Measurements from ENCODE around the gene ATCAY. TPM values are rescaled to one million over a fixed set of nuclear protein-coding genes. Genes with fewer than 3 reads are reported as not detected.
"Not testable (repeated sequence)": the region's sequence is repeated elsewhere in the genome, so short reads cannot be mapped to it uniquely, and the experiment has no call there.

The ATCAY gene
- total RNA-seq, 1 donor from 2014 or later: not detected

DNA sequence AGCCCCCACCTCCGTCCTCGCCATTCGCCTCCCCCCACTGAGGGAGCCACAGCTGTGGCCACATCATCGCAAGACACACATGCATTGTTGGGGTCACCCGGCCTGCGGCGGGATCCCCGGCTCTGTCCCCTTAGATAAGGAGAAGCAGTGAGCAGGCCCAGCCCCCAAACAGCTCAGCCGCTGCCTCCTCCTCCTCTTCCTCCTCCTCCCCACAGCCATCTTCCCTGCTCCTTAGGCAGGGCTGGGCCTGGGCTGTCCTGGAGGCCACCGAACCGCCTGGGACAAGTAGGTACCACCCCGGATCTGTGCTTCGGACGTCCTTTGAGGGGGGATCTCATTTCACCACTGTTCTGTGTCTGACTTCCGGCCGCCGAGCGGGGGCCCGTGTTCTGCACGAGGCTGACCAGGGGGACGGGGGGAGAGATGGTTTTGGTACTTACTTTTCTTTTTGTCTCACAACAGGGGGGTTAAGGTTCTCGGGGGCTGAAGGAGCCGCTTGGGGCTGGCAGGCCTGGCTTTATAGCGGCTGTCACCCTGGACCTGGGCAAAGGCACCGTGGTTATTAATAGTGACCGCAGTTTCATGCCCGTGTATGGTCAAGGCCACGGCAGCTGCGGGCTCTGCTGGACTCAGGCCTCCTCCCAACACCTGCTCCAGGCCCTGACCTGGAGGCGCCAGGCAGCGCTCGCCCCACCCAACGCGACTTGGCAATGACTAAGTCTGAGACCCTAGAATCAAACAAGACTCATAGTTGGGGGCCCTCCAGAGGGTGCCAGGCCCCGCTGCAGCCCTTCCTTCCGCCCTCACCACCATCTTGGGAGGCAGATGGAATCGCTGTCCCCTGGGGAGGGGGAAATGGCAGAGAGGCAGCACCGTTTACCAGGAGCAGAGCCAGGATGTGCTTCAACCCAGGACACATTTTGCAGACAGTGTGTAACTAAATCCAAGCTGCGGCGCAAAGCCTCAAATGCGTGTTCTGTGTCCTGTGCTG is 70.7 kb downstream of the ATCAY start:
- peak overlapping the region; percentile 2 for H3K4me3 ChIP-seq

DNA sequence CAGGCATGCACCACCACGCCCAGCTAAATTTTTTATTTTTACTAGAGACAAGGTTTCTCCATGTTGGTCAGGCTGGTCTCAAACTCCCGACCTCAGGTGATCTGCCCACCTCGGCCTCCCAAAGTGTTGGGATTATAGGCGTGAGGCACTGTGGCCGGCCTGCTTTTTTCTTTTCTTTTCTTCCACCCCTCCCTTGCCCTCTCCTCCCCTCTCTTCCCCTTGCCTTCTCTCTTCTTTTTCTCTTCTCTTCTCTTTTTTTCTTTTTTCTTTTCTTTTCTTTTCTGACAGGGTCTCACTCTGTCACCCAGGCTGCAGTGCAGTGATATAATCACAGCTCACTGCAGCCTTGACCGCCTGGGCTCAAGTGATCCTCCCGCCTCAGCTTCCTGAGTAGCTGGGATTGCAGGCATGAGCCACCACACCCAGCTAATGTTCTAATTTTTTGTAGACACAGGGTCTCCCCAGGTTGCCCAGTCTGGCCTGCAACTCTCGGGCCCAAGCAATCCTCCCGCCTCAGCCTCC is 72.3 kb downstream of the ATCAY start:
- H3K36me3 ChIP-seq; H3K27me3 ChIP-seq; DNase-seq; ATAC-seq; H3K4me3 ChIP-seq; H3K4me1 ChIP-seq; intact Hi-C loops (cut with DNase I); H3K9me3 ChIP-seq; H3K27ac ChIP-seq: not testable (repeated sequence)

More for the DNA sequence above, 70.7 kb downstream of the ATCAY start:
- TF ChIP-seq, protein P1, sequence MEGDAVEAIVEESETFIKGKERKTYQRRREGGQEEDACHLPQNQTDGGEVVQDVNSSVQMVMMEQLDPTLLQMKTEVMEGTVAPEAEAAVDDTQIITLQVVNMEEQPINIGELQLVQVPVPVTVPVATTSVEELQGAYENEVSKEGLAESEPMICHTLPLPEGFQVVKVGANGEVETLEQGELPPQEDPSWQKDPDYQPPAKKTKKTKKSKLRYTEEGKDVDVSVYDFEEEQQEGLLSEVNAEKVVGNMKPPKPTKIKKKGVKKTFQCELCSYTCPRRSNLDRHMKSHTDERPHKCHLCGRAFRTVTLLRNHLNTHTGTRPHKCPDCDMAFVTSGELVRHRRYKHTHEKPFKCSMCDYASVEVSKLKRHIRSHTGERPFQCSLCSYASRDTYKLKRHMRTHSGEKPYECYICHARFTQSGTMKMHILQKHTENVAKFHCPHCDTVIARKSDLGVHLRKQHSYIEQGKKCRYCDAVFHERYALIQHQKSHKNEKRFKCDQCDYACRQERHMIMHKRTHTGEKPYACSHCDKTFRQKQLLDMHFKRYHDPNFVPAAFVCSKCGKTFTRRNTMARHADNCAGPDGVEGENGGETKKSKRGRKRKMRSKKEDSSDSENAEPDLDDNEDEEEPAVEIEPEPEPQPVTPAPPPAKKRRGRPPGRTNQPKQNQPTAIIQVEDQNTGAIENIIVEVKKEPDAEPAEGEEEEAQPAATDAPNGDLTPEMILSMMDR (IDR thresholded peaks at IDR 0.05): no peak
- peak; percentile 19 for ATAC-seq
- no peak for DNase-seq
- no peaks in the 10 kb centered on the region for H3K27me3 ChIP-seq
- H3K27ac ChIP-seq: no peak overlapping the region
- H3K4me1 ChIP-seq: no peaks in the 10 kb centered on the region
- H3K9me3 ChIP-seq: no peaks in the 10 kb centered on the region
- intact Hi-C loops (cut with DNase I): no loop called here
- no peaks in the 10 kb centered on the region for H3K36me3 ChIP-seq

DNA sequence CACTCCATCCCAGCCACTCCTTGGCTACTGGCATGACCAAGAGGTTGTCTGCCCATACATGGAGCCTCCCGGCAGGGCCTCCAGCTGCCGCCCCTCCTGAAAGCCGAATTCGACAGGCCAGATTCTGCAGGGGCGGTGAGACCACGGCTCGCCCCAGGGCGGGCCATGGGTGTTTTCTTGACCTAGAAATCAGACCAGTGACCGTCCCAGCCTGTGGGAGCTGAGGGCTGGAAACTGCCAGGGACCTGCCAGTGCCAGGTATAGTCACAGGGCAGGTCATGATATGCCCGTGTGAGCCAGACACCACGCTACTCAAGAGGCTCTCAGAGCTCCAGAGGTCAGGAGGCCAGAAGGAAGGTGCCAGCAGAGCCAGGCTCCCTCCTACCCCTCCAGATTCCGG is 73.6 kb downstream of the ATCAY start:
- intact Hi-C loops (cut with DNase I): no loop called here
- no peaks in the 10 kb centered on the region for H3K9me3 ChIP-seq
- H3K4me1 ChIP-seq: no peaks in the 10 kb centered on the region
- no peak overlapping the region for H3K27ac ChIP-seq
- no peak for DNase-seq
- no peak overlapping the region for H3K4me3 ChIP-seq
- no peaks in the 10 kb centered on the region for H3K27me3 ChIP-seq
- ATAC-seq: peak; percentile 7
- TF ChIP-seq, protein P1 (IDR thresholded peaks at IDR 0.05): no peak
- H3K36me3 ChIP-seq: peaks cover 21% of the 10 kb centered on the region

DNA sequence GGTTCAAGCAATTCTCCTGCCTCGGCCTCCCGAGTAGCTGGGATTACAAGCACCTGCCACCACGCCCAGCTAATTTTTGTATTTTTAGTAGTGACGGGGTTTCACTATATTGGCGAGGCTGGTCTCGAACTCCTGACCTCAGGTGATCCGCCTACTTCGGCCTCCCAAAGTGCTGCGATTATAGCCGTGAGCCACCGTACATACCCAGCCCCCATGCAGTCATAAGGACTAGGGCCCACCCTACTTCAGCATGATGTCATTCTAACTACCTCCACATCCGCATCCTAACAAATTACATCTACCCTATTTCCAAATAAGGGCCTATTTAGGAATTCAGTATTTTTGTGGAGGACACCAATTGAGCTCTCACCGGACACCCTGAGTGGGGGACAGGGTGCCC is 74.8 kb downstream of the ATCAY start:
- H3K4me1 ChIP-seq: not testable (repeated sequence)
- peaks cover 32% of the 10 kb centered on the region for H3K36me3 ChIP-seq

DNA sequence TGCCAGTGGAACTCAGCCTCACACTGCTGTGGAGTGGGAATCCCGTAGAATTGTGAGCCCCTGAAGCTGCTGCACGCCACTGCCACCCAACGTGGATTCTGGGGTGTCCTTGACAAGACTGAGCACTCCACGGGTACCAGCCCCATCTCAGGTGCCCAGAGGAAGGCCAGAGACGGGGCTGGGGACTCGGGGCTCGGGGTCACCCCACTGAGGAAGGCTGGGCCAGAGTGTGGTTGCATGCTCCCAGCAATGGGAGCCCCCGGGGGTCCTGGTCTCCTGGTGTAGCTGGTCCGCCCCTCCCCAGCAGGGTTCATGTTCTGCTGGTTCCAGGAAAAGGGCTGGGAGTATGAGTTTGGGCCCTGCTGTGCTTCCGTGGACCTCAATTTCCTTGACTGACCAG is 75.2 kb downstream of the ATCAY start:
- Histone ChIP-seq H3K4me3 (no peak overlapping the region), H3K27ac (no peak overlapping the region), H3K4me1 (no peaks in the 10 kb centered on the region), H3K36me3 (peaks cover 36% of the 10 kb centered on the region), H3K9me3 (no peaks in the 10 kb centered on the region), H3K27me3 (no peaks in the 10 kb centered on the region)
- DNase-seq (no peak), ATAC-seq (no peak)
- TF ChIP-seq, protein P1 (IDR thresholded peaks at IDR 0.05): no peak
- intact Hi-C loops (cut with DNase I): no loop called here

More for the DNA sequence above, 74.8 kb downstream of the ATCAY start:
- H3K9me3 ChIP-seq; H3K27ac ChIP-seq; H3K4me3 ChIP-seq; DNase-seq; ATAC-seq; H3K27me3 ChIP-seq; intact Hi-C loops (cut with DNase I): not testable (repeated sequence)

DNA sequence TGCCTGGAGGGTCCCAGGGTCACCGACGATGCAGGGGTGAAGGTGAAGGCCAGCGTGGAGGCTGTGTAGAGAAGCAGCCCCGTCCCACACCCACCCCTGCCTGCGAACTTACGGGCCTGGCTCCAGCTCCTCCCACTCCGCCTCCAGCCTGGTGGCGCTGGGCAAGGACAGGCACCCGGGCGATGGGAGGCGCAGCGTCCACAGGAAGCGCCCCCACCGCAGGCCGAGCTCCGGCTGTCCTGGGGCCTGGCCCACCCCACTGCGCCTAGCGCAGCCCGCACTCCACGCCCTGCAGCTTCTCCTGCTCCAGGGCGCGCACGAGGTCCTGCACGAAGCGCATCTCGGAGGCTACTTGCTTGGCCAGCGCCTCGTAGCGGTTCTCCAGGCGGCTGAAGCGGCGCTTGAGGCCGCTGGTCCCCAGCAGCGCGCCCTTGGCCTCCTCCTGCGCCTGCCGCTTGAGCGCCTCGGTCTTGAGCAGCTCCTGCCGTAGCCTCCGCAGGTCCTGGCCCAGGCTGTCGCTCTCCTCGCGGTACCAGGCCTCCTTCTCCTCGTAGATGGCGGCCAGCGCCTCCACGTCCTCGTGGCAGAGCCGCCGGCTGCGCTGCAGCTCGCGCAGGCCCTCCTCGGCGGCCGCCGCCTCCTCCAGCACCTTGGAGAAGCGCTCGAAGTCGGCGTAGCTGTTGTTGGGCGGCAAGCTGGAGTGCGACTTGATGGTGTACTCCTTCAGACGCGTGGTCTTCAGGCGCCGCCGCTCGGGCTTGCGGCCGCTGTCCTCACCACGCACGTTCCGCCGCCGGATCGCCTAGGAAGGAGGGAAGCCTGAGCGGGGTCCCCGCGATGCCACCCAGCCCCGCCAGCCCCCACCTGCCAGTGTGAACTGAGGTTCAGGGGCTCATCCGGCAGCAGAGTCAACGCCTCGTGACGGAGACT is 78.6 kb downstream of the ATCAY start:
- DNase-seq: no peak
- no peak overlapping the region for H3K27ac ChIP-seq
- ATAC-seq: peak; percentile 21
- TF ChIP-seq, protein P1 (IDR thresholded peaks at IDR 0.05): no peak
- H3K4me1 ChIP-seq: no peaks in the 10 kb centered on the region
- H3K36me3 ChIP-seq: peaks cover 71% of the 10 kb centered on the region
- intact Hi-C loops (cut with DNase I): no loop called here
- H3K27me3 ChIP-seq: no peaks in the 10 kb centered on the region
- H3K4me3 ChIP-seq: no peak overlapping the region
- no peaks in the 10 kb centered on the region for H3K9me3 ChIP-seq

Measured in upper lobe of right lung (tissue), 1 donor.